Astrocyte (in vitro differentiated cells and primary cell): ENCODE results near the gene COL27A1. TPM values are rescaled to one million over a fixed set of nuclear protein-coding genes. Genes with fewer than 3 reads are reported as not detected.

Experiments used
- DNase-seq: peaks from one replicate; pipeline ENCODE4 v3.0.0-alpha.2; 2010; ENCODE audit warnings: low read depth
- FAIRE-seq: peaks from 2 replicates; lab custom pipeline; 2011; peaks lifted over from hg19 to GRCh38; lab: Jason Lieb, UNC
- H2AFZ ChIP-seq: 2 replicates; pipeline ENCODE4 v1.6.0; 2012; ENCODE audit warnings: low read depth, low read length, inconsistent platforms
- H3K27ac ChIP-seq: 2 replicates; pipeline ENCODE4 v1.5.1; 2011; ENCODE audit warnings: low read depth, low read length, inconsistent platforms
- H3K27me3 ChIP-seq: 2 replicates; pipeline ENCODE4 v1.6.0; 2011; ENCODE audit warnings: low read length, inconsistent platforms; ENCODE audit not compliant: insufficient read depth
- H3K36me3 ChIP-seq: 2 replicates; pipeline ENCODE4 v1.5.1; 2011; ENCODE audit warnings: low read length, inconsistent platforms; ENCODE audit not compliant: insufficient read depth
- H3K4me1 ChIP-seq: 2 replicates; pipeline ENCODE4 v1.5.1; 2011; ENCODE audit warnings: low read length, inconsistent platforms; ENCODE audit not compliant: insufficient read depth
- H3K4me2 ChIP-seq: 2 replicates; pipeline ENCODE4 v1.6.0; 2012; ENCODE audit warnings: low read length, inconsistent platforms
- H3K4me3 ChIP-seq: 2 replicates; pipeline ENCODE4 v1.5.1; 2011; ENCODE audit warnings: low read depth, mild to moderate bottlenecking, low read length, inconsistent platforms; ENCODE audit not compliant: insufficient read depth
- H3K79me2 ChIP-seq: 2 replicates; pipeline ENCODE4 v1.6.0; 2012; ENCODE audit warnings: mild to moderate bottlenecking, low read length, inconsistent platforms; ENCODE audit not compliant: insufficient read depth
- H3K9ac ChIP-seq: 2 replicates; pipeline ENCODE4 v1.6.0; 2012; ENCODE audit warnings: mild to moderate bottlenecking, low read length, inconsistent platforms
- H3K9me3 ChIP-seq: 2 replicates; pipeline ENCODE4 v1.5.1; 2012; ENCODE audit warnings: low read depth, mild to moderate bottlenecking, low read length, inconsistent platforms; ENCODE audit not compliant: insufficient read depth
- H4K20me1 ChIP-seq: 2 replicates; pipeline ENCODE4 v1.6.0; 2012; ENCODE audit warnings: low read length, inconsistent platforms; ENCODE audit not compliant: insufficient read depth
- H3K27ac Mint-ChIP-seq: one replicate; pipeline ENCODE4 v1.8.0; 2021; ENCODE audit warnings: mild to moderate bottlenecking, mixed read lengths; ENCODE audit not compliant: unreplicated experiment
- H3K27me3 Mint-ChIP-seq: one replicate; pipeline ENCODE4 v1.8.0; 2021; ENCODE audit warnings: low read depth, mixed read lengths; ENCODE audit not compliant: unreplicated experiment
- H3K36me3 Mint-ChIP-seq: one replicate; pipeline ENCODE4 v1.8.0; 2021; ENCODE audit warnings: low read depth, mixed read lengths; ENCODE audit not compliant: unreplicated experiment
- H3K4me1 Mint-ChIP-seq: one replicate; pipeline ENCODE4 v1.8.0; 2021; ENCODE audit warnings: low read depth, mixed read lengths; ENCODE audit not compliant: unreplicated experiment
- H3K4me3 Mint-ChIP-seq: one replicate; pipeline ENCODE4 v1.8.0; 2021; ENCODE audit warnings: mild to moderate bottlenecking, moderate library complexity, mixed read lengths; ENCODE audit not compliant: unreplicated experiment
- H3K9me3 Mint-ChIP-seq: one replicate; pipeline ENCODE4 v1.8.0; 2021; ENCODE audit warnings: mild to moderate bottlenecking, mixed read lengths; ENCODE audit not compliant: unreplicated experiment
- EZH2 ChIP-seq: IDR thresholded peaks from 2 replicates; pipeline ENCODE4 v1.6.1; 2012; ENCODE audit warnings: mild to moderate bottlenecking, low read length, inconsistent platforms; ENCODE audit not compliant: insufficient read depth
- total RNA-seq: library from RNA; stranded (reverse); gene quantifications from 2 replicates; pipeline ENCODE4 v1.2.1, GENCODE V29; 2021
- TF ChIP-seq, protein P1 (sequence below): IDR thresholded peaks from 2 replicates; pipeline ENCODE4 v1.5.1; 2011; ENCODE audit warnings: low read depth, mild to moderate bottlenecking, inconsistent platforms, low read length, moderate library complexity; ENCODE audit not compliant: insufficient read depth

The COL27A1 gene
- total RNA-seq, 1 donor from 2014 or later = 31.2 TPM

DNA sequence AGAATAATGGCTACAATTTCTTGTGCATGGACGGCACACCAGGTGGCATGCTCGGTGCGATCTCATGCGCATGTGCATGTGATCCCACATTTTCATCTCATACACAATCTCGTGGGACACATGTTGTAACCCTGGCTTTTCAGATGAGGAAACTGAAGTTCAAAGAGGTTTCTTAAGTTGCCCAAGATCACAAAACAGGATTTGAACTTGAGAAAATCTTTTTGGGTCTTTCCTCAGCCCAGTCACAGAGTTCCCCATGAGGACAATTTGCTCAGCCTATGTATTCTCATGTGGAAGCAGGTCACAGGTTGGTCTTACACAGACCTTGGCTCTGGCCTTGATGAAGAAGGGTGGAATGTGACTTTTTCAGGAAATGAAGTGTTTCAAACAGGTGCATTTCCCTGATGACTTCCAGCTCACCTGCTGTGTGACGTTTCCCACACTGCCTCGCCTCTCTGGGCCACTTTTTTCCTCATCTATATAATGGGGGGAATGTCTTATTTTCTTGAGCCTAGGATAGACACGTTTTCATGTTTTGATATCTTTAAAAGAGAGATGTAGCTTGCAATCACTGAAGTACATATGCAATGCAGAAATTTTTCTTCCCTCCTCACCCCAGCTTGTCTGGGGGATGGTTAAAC is 160.5 kb downstream of the COL27A1 start:
- Mint-ChIP-seq H3K4me3 (no peak overlapping the region), H3K9me3 (peaks cover 5% of the 10 kb centered on the region), H3K27me3 (peaks cover 5% of the 10 kb centered on the region), H3K36me3 (peaks cover 9% of the 10 kb centered on the region), H3K4me1 (peaks cover 4% of the 10 kb centered on the region), H3K27ac (no peak overlapping the region)
- Histone ChIP-seq H3K27me3 (no peaks in the 10 kb centered on the region), H4K20me1 (no peaks in the 10 kb centered on the region), H2AFZ (no peak overlapping the region), H3K27ac (no peak overlapping the region), H3K9me3 (no peaks in the 10 kb centered on the region), H3K36me3 (no peaks in the 10 kb centered on the region), H3K4me1 (peaks cover 3% of the 10 kb centered on the region), H3K79me2 (no peaks in the 10 kb centered on the region), H3K9ac (no peak overlapping the region), H3K4me3 (no peak overlapping the region), H3K4me2 (no peak overlapping the region)
- TF ChIP-seq EZH2 = no peak
- TF ChIP-seq, protein P1, sequence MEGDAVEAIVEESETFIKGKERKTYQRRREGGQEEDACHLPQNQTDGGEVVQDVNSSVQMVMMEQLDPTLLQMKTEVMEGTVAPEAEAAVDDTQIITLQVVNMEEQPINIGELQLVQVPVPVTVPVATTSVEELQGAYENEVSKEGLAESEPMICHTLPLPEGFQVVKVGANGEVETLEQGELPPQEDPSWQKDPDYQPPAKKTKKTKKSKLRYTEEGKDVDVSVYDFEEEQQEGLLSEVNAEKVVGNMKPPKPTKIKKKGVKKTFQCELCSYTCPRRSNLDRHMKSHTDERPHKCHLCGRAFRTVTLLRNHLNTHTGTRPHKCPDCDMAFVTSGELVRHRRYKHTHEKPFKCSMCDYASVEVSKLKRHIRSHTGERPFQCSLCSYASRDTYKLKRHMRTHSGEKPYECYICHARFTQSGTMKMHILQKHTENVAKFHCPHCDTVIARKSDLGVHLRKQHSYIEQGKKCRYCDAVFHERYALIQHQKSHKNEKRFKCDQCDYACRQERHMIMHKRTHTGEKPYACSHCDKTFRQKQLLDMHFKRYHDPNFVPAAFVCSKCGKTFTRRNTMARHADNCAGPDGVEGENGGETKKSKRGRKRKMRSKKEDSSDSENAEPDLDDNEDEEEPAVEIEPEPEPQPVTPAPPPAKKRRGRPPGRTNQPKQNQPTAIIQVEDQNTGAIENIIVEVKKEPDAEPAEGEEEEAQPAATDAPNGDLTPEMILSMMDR = no peak
- no peak for DNase-seq
- no peak for FAIRE-seq

DNA sequence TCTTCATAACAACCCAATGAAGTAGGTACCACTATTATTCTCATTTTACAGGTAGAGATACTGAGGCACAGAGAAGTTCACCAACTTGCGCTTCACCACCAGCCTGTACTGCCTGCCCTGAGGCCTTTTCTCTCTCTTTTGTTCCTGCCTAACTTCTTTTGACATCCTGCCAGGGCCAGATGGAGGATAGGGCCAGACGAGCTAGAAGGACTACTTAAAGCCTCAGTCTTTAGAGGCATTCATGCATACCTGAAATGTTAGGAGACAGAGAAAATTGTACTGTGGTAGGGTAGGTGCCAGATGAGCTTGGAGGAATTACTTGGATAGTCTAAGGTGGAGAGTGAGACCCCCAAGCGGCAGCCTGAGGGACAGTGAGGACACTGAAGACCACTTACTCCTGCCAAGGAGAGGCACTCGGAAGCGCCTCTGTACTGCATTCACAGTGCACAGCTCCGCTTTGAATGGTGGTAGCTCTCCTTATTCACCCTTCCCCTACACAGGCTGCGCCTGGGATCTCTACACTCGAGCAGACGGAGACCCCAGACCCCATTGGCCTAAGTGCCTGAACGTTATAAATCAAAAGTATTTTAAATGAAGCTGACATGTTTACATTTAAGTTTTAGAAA is 161.4 kb downstream of the COL27A1 start:
- H3K27me3 Mint-ChIP-seq = peaks cover 5% of the 10 kb centered on the region
- no peaks in the 10 kb centered on the region for H3K36me3 ChIP-seq
- peaks cover 4% of the 10 kb centered on the region for H3K4me1 Mint-ChIP-seq
- no peak overlapping the region for H3K27ac Mint-ChIP-seq
- H3K9ac ChIP-seq = no peak overlapping the region
- TF ChIP-seq, protein P1 = no peak
- TF ChIP-seq EZH2 = no peak
- H2AFZ ChIP-seq = no peak overlapping the region
- no peaks in the 10 kb centered on the region for H3K9me3 ChIP-seq
- no peaks in the 10 kb centered on the region for H3K27me3 ChIP-seq
- peaks cover 9% of the 10 kb centered on the region for H3K36me3 Mint-ChIP-seq
- no peak overlapping the region for H3K4me3 ChIP-seq
- H3K4me2 ChIP-seq = no peak overlapping the region
- H3K27ac ChIP-seq = no peak overlapping the region
- FAIRE-seq = no peak
- no peaks in the 10 kb centered on the region for H3K79me2 ChIP-seq
- H3K9me3 Mint-ChIP-seq = peaks cover 5% of the 10 kb centered on the region
- no peaks in the 10 kb centered on the region for H4K20me1 ChIP-seq
- peaks cover 3% of the 10 kb centered on the region for H3K4me1 ChIP-seq
- DNase-seq = peak; percentile 7
- H3K4me3 Mint-ChIP-seq = no peak overlapping the region
